GM12872 (cell line): ENCODE measurements around the gene WWOX.

Experiments
- CTCF ChIP-seq: IDR thresholded peaks from 3 replicates; pipeline ENCODE4 v1.5.1; 2011; ENCODE audit warnings: low read depth, mild to moderate bottlenecking, low read length, moderate library complexity; ENCODE audit not compliant: insufficient read depth

The WWOX gene

GRCh38 chr16:78285437-78285922 is 186.0 kb downstream of the WWOX start:
- TF ChIP-seq CTCF = no peak

- no peak for TF ChIP-seq CTCF
Observed at GRCh38 chr16:78286065-78286464, 186.6 kb downstream of the WWOX start.

GRCh38 chr16:78288888-78289287 is 189.4 kb downstream of the WWOX start:
- TF ChIP-seq CTCF = no peak

GRCh38 chr16:78289373-78289772 is 189.9 kb downstream of the WWOX start:
- no peak for TF ChIP-seq CTCF

GRCh38 chr16:78289844-78290277 is 190.4 kb downstream of the WWOX start:
- no peak for TF ChIP-seq CTCF

GRCh38 chr16:78290395-78290794 is 190.9 kb downstream of the WWOX start:
- no peak for TF ChIP-seq CTCF

- TF ChIP-seq CTCF = no peak
Observed at GRCh38 chr16:78290872-78291591, 191.6 kb downstream of the WWOX start.
